Upper lobe of right lung (tissue), 1 donor: Measurements from ENCODE around the gene EEF1G. TPM values are rescaled to one million over a fixed set of nuclear protein-coding genes. Genes with fewer than 3 reads are reported as not detected.

ENCODE experiments used
- ATAC-seq: fragments of 200-7000 bp; cut with Tn5 transposase; one replicate; pipeline ENCODE4 v1.9.1; 2020; ENCODE audit warnings: mild to moderate bottlenecking, moderate library complexity
- DNase-seq: peaks from one replicate; pipeline ENCODE4 v3.0.0-alpha.2; 2020
- H3K27ac ChIP-seq: fragments of 200-600 bp; one replicate; pipeline ENCODE4 v1.8.0; 2022
- H3K27me3 ChIP-seq: fragments of 200-600 bp; one replicate; pipeline ENCODE4 v1.8.0; 2022; ENCODE audit warnings: mild to moderate bottlenecking
- H3K36me3 ChIP-seq: fragments of 200-600 bp; one replicate; pipeline ENCODE4 v1.8.0; 2022
- H3K4me1 ChIP-seq: fragments of 200-600 bp; one replicate; pipeline ENCODE4 v1.8.0; 2022
- H3K4me3 ChIP-seq: fragments of 200-600 bp; one replicate; pipeline ENCODE4 v1.8.0; 2022; ENCODE audit warnings: mild to moderate bottlenecking
- H3K9me3 ChIP-seq: fragments of 200-600 bp; one replicate; pipeline ENCODE4 v1.8.0; 2022
- intact Hi-C: fragments of 100-400 bp; cut with DNase I; formaldehyde crosslinking; loops from one replicate; pipeline ENCODE4 v1.11.0; 2022
- total RNA-seq: library from RNA; stranded (reverse); fragmentation: NEBNext Ultra II Directional; extraction: Animal tissue kit (Norgen Biotek cat#: 25700); gene quantifications from one replicate; pipeline ENCODE4 v1.2.1, GENCODE V29; 2021
- TF ChIP-seq, protein P1 (sequence below): fragments of 200-600 bp; IDR thresholded peaks from one replicate; pipeline ENCODE4 v1.8.0; 2022; ENCODE audit warnings: antibody characterized with exemption
- donor health status: DM: no; HTN: yes; CAD: no; lungs with severe emphysema.

EEF1G gene
- total RNA-seq, 1 donor from 2014 or later, result 847 TPM

DNA sequence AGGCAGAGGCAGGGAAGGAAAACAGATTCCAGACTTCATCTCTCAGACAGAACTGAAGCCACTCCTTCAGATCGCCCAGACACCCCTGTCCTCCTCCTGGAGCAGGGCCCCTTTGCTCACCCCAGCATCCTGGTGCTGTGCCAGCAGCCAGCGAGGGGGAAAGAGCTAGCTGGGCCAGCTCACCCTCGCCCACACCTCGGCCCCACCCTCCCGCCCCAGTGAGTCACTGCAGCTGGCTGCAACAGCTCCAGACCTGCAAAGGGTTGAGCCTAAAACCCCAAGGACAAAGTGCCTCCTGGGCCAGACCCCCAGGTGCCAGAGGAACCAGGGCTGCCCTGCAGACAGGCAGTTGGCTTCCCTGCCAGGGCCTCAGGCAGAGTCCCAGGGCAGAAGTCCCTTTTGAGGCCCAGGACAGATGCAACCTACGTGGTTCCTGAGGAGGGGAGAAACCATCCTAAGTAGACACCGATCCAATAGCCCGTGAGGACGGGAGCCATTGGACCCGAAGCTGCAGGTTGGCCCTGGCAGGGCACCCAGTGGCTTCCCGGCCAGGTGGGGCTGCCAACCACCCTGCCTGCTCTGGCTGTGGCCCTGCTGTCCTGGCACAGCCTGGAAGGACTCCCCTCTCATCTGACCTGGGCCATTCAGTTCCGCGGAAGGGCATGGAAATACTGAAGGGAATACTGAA, 34.3 kb downstream of the EEF1G start:
- intact Hi-C loops, result loop anchor here (10.0 kb wide), 1 partner anchor 115 kb away; no protein-coding TSS in a partner anchor
- H3K4me3 ChIP-seq, result peak overlapping the region; percentile 6
- peak overlapping the region; percentile 99 for H3K27ac ChIP-seq

DNA sequence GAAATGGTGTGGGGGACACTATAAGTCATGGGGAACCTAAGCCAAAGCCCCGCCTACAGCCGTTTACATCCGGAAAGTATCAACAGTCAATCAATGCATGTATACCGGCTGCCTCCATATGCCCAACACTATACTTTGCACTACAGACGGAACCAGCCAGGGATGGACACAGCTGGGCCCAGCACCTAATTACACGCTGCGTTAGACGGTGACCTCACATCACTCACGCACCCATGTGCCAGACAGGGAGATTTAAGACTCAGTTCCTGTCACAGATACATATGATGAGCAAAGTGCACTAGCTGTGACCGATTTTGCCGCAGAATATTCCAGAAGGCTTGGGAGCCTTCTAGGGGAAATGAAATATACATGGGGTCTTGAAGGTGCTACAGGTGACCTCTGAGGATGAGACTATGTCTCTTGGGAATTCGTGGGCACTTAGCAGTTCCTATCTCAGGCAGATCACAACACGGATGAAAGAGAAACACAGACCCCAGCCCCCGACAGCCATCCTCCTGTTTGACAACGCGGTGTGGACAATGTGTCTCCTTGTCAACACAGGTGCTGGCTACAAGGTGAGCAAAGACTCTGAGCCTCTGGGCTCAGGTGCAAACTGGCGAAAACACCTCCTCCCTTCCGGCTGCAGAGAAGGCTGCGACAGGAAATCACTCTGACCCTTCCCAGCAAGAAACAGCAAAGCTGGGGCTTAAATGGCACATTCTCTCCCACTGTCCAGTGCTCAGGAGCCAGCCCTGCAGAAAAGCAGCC, 35.0 kb downstream of the EEF1G start:
- DNase-seq (no peak), ATAC-seq (no peak)
- TF ChIP-seq, protein P1, sequence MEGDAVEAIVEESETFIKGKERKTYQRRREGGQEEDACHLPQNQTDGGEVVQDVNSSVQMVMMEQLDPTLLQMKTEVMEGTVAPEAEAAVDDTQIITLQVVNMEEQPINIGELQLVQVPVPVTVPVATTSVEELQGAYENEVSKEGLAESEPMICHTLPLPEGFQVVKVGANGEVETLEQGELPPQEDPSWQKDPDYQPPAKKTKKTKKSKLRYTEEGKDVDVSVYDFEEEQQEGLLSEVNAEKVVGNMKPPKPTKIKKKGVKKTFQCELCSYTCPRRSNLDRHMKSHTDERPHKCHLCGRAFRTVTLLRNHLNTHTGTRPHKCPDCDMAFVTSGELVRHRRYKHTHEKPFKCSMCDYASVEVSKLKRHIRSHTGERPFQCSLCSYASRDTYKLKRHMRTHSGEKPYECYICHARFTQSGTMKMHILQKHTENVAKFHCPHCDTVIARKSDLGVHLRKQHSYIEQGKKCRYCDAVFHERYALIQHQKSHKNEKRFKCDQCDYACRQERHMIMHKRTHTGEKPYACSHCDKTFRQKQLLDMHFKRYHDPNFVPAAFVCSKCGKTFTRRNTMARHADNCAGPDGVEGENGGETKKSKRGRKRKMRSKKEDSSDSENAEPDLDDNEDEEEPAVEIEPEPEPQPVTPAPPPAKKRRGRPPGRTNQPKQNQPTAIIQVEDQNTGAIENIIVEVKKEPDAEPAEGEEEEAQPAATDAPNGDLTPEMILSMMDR, result no peak
- Histone ChIP-seq H3K27ac (peak overlapping the region; percentile 19), H3K4me1 (peaks cover 67% of the 10 kb centered on the region), H3K4me3 (peak overlapping the region; percentile 6), H3K36me3 (peaks cover 34% of the 10 kb centered on the region), H3K9me3 (no peaks in the 10 kb centered on the region), H3K27me3 (no peaks in the 10 kb centered on the region)
- intact Hi-C loops, result loop anchor here (10.0 kb wide), 1 partner anchor 114 kb away; no protein-coding TSS in a partner anchor

More for the DNA sequence above, 34.3 kb downstream of the EEF1G start:
- Histone ChIP-seq H3K36me3 (peaks cover 27% of the 10 kb centered on the region), H3K9me3 (no peaks in the 10 kb centered on the region), H3K4me1 (peaks cover 74% of the 10 kb centered on the region), H3K27me3 (no peaks in the 10 kb centered on the region)
- peak; percentile 33 for ATAC-seq
- peak; percentile 82 for DNase-seq
- TF ChIP-seq, protein P1, result no peak

GRCh38 chr11:62536301-62536957, 37.3 kb downstream of the EEF1G start:
- TF ChIP-seq, protein P1, result no peak
- Histone ChIP-seq H3K4me3 (no peak overlapping the region), H3K27ac (no peak overlapping the region), H3K27me3 (no peaks in the 10 kb centered on the region), H3K4me1 (peaks cover 46% of the 10 kb centered on the region), H3K36me3 (peaks cover 56% of the 10 kb centered on the region), H3K9me3 (no peaks in the 10 kb centered on the region)
- intact Hi-C loops, result loop anchor here (10.0 kb wide), 1 partner anchor 112 kb away; no protein-coding TSS in a partner anchor
- DNase-seq (no peak), ATAC-seq (no peak)

DNA sequence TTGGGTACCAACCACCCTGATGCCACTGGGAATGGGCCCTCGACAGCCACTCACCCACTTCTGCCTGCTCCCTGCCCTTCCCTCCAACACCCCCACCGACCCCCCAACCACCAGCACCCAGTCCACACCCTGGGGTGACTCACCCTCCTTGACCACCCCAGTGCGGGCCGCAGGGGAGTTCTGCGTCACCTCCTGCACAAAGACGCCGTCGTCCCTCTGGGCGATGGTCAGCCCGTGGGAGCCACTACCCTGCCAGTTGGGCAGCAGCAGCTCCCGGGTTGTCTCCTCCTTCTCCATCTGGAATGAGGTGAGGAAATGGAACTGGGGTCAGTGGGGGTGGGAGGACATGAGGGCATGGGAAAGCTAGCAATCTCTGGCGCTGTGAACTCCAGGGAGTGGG, 37.9 kb downstream of the EEF1G start:
- H3K4me1 ChIP-seq, result peaks cover 40% of the 10 kb centered on the region
- H3K36me3 ChIP-seq, result peaks cover 62% of the 10 kb centered on the region
- ATAC-seq, result no peak
- no peaks in the 10 kb centered on the region for H3K27me3 ChIP-seq
- TF ChIP-seq, protein P1, result no peak
- no peak overlapping the region for H3K4me3 ChIP-seq
- H3K27ac ChIP-seq, result no peak overlapping the region
- no peak for DNase-seq
- H3K9me3 ChIP-seq, result no peaks in the 10 kb centered on the region
- intact Hi-C loops, result loop anchor here (10.0 kb wide), 1 partner anchor 111 kb away; no protein-coding TSS in a partner anchor

DNA sequence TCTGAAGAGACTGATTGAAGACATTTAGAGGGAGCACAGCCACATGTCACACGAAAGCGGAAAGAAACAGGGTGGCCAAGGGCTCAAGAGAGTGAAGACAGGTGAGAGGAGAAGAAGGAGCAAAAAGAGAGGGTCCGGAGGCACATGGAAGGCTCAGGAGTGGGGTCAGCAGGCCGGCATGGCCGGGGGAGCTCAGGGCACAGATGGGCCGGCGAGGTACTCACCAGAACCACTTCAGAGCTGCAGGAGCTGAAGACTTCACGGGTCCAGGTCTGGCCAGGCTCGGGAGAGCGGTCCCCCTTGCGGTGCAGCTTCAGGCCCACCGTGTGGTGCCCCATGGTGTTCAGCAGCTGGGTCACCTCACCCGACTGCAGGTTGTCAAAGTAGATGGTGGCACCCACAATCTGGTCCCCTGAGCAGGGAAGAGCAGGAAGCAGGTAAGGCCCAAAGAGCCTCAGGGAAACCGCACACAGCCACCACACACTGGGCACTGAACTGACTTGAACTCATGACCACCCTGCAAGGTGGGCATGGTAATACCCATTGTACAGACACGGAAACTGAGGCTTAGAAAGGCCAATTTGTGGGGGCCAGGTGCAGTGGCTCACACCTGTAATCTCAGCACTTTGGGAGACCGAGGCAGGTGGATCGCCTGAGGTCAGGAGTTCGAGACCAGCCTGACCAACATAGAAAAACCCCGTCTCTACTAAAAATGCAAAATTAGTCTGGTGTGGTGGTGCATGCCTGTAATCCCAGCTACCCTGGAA, 38.7 kb downstream of the EEF1G start:
- H3K27ac ChIP-seq, result no peak overlapping the region
- DNase-seq, result no peak
- peaks cover 71% of the 10 kb centered on the region for H3K36me3 ChIP-seq

More for the DNA sequence above, 38.7 kb downstream of the EEF1G start:
- TF ChIP-seq, protein P1, result no peak
- intact Hi-C loops, result loop anchor here (10.0 kb wide), 1 partner anchor 110 kb away; no protein-coding TSS in a partner anchor
- H3K27me3 ChIP-seq, result no peaks in the 10 kb centered on the region
- no peak overlapping the region for H3K4me3 ChIP-seq
- H3K9me3 ChIP-seq, result no peaks in the 10 kb centered on the region
- no peak for ATAC-seq
- peaks cover 31% of the 10 kb centered on the region for H3K4me1 ChIP-seq
